Naive B cell (primary cell): ENCODE measurements around the gene SPATA7. TPM values are rescaled to one million over a fixed set of nuclear protein-coding genes. Genes with fewer than 3 reads are reported as not detected.

ENCODE experiments used
- ATAC-seq, 2 donors: fragments of 150-1000 bp; cut with Tn5 transposase; 2 replicates each; pipeline ENCODE4 v1.10.0; 2021; ENCODE audit warnings: low read depth in 2 of 2, mild to moderate bottlenecking in 2 of 2, moderate library complexity in 2 of 2
- DNase-seq: peaks from one replicate; pipeline ENCODE4 v3.0.0; 2022
- H3K27ac Mint-ChIP-seq, 6 donors: one replicate each; pipeline ENCODE4 v1.8.0; 2020 to 2022; ENCODE audit warnings: mild to moderate bottlenecking in 6 of 6, mixed read lengths in 6 of 6, moderate library complexity in 5 of 6, inconsistent platforms in 2 of 6
- H3K27me3 Mint-ChIP-seq, 3 donors: one replicate each; pipeline ENCODE4 v1.8.0; 2021 to 2022; ENCODE audit warnings: mixed read lengths in 3 of 3, mild to moderate bottlenecking in 1 of 3
- H3K36me3 Mint-ChIP-seq, 2 donors: one replicate each; pipeline ENCODE4 v1.8.0; 2020 to 2022; ENCODE audit warnings: mixed read lengths in 2 of 2, inconsistent platforms in 1 of 2, mild to moderate bottlenecking in 1 of 2
- H3K4me1 Mint-ChIP-seq, 3 donors: one replicate each; pipeline ENCODE4 v1.8.0; 2020 to 2022; ENCODE audit warnings: mixed read lengths in 3 of 3, inconsistent platforms in 1 of 3, mild to moderate bottlenecking in 1 of 3, moderate library complexity in 1 of 3
- H3K4me3 Mint-ChIP-seq, 8 donors: one replicate each; pipeline ENCODE4 v1.8.0; 2020 to 2022; ENCODE audit warnings: mild to moderate bottlenecking in 8 of 8, mixed read lengths in 8 of 8, moderate library complexity in 8 of 8, inconsistent platforms in 2 of 8
- H3K9me3 Mint-ChIP-seq, 7 donors: one replicate each; pipeline ENCODE4 v1.8.0; 2020 to 2022; ENCODE audit warnings: mixed read lengths in 7 of 7, mild to moderate bottlenecking in 5 of 7, inconsistent platforms in 2 of 7, moderate library complexity in 1 of 7
- polyA plus RNA-seq, 6 donors: library from polyadenylated mRNA; unstranded; fragments of 300-500 nt; fragmentation: Illumina TruSeq; gene quantifications; one replicate each; pipeline ENCODE4 v1.2.3, GENCODE V29; 2021; ENCODE audit warnings: low read depth in 6 of 6

Gene SPATA7
- polyA plus RNA-seq, 6 donors from 2014 or later = 1.8 to 3.6 (median 2.2) TPM

DNA sequence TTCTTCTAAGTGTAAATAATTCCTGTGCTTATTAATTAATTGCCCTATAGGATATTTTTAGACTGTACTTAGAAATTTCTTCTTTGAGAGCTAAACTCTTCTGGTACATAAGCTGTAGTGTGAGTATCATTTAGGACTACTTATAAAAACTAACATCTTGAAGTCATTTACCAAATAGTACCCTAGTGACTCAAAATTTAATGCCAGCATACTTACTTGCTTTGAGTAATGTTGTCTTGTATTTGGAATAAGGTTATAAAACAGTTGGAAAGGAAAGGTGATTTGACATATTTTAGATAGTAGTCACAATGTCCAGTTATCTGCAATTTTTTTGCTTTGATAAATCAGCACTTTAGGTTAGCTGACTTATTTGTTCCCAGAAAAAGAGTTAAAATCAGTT lies 39.1 kb downstream of the SPATA7 start:
- H3K9me3 Mint-ChIP-seq = no peaks in the 10 kb centered on the region
- H3K4me1 Mint-ChIP-seq = no peaks in the 10 kb centered on the region
- H3K27ac Mint-ChIP-seq = no peak overlapping the region
- no peak for DNase-seq
- no peak overlapping the region for H3K4me3 Mint-ChIP-seq
- H3K36me3 Mint-ChIP-seq = no peaks in the 10 kb centered on the region
- H3K27me3 Mint-ChIP-seq = no peaks in the 10 kb centered on the region
- no peak for ATAC-seq

DNA sequence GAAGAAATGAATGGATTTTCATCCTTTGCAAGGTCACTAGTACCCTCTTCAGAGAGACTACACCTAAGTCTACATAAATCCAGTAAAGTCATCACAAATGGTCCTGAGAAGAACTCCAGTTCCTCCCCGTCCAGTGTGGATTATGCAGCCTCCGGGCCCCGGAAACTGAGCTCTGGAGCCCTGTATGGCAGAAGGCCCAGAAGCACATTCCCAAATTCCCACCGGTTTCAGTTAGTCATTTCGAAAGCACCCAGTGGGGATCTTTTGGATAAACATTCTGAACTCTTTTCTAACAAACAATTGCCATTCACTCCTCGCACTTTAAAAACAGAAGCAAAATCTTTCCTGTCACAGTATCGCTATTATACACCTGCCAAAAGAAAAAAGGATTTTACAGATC lies 40.8 kb downstream of the SPATA7 start:
- H3K9me3 Mint-ChIP-seq = no peaks in the 10 kb centered on the region
- H3K4me1 Mint-ChIP-seq = no peaks in the 10 kb centered on the region
- no peak overlapping the region for H3K27ac Mint-ChIP-seq
- no peaks in the 10 kb centered on the region for H3K36me3 Mint-ChIP-seq
- no peak for DNase-seq
- no peak for ATAC-seq
- H3K27me3 Mint-ChIP-seq = no peaks in the 10 kb centered on the region
- no peak overlapping the region for H3K4me3 Mint-ChIP-seq

DNA sequence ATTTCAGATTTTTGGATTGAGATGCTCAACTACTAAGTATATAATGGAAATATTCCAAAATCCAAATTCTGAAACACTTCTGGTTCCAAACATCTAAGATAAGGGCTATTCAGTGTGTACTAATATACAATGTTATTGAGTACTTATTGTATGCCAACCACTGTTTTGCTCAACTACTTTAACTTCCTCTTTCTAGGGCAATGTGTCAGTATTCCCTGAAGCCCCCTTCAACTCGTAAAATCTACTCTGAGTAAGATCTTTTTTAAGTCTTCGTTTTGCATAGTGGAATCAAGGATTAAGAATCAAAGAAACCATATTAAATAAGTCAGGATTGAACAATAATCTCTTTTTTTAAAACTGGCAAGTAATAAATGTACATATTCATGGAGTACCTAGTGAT lies 45.5 kb downstream of the SPATA7 start:
- Mint-ChIP-seq H3K27me3 (no peaks in the 10 kb centered on the region), H3K27ac (no peak overlapping the region), H3K9me3 (no peaks in the 10 kb centered on the region), H3K4me3 (no peak overlapping the region), H3K36me3 (no peaks in the 10 kb centered on the region), H3K4me1 (no peaks in the 10 kb centered on the region)
- ATAC-seq (no peak), DNase-seq (no peak)

DNA sequence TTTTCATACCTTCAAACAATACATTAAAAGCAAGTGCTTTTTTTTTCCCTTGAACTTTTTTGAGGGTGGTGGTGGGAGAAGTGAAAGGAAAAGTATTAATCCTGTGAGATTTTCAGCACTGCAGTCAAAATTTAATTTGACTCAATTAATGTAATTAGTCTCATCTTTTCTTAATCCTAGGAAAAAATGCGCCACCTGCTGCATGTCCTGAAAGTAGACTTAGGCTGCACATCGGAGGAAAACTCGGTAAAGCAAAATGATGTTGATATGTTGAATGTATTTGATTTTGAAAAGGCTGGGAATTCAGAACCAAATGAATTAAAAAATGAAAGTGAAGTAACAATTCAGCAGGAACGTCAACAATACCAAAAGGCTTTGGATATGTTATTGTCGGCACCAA lies 52.2 kb downstream of the SPATA7 start:
- Mint-ChIP-seq H3K4me1 (no peaks in the 10 kb centered on the region), H3K27ac (peak overlapping the region in 1 of 6 donors; percentile 8)

DNA sequence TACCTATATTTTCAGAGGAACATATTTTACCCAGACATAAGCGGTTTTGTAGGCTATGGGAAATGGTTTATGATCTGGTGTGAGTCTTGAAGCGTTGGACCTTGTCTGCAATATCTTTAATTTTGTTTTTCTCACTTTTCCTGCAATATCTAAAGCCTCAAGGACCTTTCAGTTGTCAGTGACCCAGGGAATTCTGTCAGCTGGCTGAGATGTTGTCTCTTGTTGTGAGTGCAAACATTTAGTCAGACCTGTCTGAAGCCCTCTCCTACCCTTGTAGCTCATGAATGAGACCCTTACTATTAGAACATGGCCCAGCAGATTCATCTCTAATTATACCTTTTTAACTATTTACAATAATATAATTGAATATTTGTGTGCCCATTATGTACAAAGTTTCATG lies 53.6 kb downstream of the SPATA7 start:
- no peak for ATAC-seq
- Mint-ChIP-seq H3K4me1 (no peaks in the 10 kb centered on the region), H3K9me3 (peaks cover 0 to 2% (median 0%) of the 10 kb centered on the region in 7 donors), H3K27me3 (no peaks in the 10 kb centered on the region), H3K4me3 (no peak overlapping the region), H3K36me3 (no peaks in the 10 kb centered on the region), H3K27ac (no peak overlapping the region)
- no peak for DNase-seq

More for the DNA sequence above, 52.2 kb downstream of the SPATA7 start:
- ATAC-seq = no peak
- Mint-ChIP-seq H3K9me3 (peaks cover 0 to 2% (median 0%) of the 10 kb centered on the region in 7 donors), H3K27me3 (no peaks in the 10 kb centered on the region), H3K36me3 (no peaks in the 10 kb centered on the region), H3K4me3 (no peak overlapping the region)
- no peak for DNase-seq

DNA sequence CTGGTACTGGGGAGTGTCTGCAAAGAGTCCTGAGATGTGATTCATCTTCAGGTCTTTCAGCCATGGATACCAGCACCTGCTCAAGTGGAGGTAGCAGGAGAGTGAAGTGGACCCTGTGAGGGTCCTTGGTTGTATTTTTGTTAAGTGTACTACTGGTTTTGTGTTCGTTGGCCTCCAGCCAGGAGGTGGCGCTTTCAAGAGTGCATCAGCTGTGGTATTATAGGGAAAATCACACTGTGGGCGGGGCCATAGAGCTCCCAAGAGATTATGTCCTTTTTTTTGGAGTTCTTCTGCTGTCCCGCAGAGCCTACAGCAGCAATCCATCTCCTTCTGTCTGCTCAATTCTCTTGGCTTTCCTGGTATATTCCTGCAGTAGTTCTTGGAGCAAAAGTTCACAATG lies 66.8 kb downstream of the SPATA7 start:
- Mint-ChIP-seq H3K9me3 (peaks cover 0 to 23% (median 7%) of the 10 kb centered on the region in 7 donors), H3K36me3 (peaks cover 9 to 14% of the 10 kb centered on the region in 2 donors), H3K4me3 (no peak overlapping the region), H3K27ac (no peak overlapping the region), H3K4me1 (no peaks in the 10 kb centered on the region), H3K27me3 (no peaks in the 10 kb centered on the region)
- DNase-seq (no peak), ATAC-seq (no peak)

DNA sequence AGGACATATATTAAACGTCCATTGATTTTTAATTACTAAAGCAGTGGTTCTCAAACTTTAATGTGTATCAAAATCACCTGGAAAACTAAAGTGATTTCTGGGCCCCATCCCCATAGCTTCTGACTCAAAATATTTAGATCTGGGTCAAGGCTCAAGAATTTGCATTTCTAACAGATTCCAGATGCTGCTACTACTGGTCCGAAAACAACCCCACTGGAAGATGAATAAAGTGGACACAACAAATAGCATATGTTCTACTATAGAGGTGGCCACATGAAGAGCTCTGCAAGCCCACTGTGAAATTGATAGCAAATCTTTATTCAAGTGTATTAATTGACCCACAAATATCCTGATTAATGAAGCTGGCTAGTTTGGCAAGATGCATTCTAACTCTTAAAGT lies 69.4 kb downstream of the SPATA7 start:
- no peaks in the 10 kb centered on the region for H3K27me3 Mint-ChIP-seq
- ATAC-seq = no peak
- H3K4me1 Mint-ChIP-seq = no peaks in the 10 kb centered on the region
- DNase-seq = no peak
- H3K27ac Mint-ChIP-seq = peak overlapping the region in 1 of 6 donors; percentile 34
- H3K4me3 Mint-ChIP-seq = no peak overlapping the region
- H3K9me3 Mint-ChIP-seq = peaks cover 0 to 19% (median 5%) of the 10 kb centered on the region in 7 donors
- peaks cover 7 to 23% of the 10 kb centered on the region in 2 donors for H3K36me3 Mint-ChIP-seq

DNA sequence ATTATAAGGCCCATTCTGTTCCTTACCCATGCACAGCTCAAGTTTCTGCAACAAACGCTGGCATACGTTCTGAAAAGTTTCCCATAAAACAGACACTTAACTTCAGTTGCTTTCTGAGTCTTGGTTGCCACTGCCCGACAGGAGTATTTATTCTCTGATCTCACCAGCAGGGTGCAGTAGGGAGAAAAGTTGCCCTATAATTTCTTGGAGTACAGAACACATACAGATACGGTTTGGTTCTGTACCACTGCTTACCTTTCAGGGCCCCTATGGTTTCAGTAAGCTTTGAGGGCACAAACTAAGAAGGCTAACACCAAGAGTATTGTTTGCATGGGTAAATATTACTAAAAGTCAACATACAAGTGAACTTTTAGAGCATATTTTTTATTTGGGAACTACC lies 77.9 kb downstream of the SPATA7 start:
- no peaks in the 10 kb centered on the region for H3K27me3 Mint-ChIP-seq
- ATAC-seq (no peak), DNase-seq (no peak)

DNA sequence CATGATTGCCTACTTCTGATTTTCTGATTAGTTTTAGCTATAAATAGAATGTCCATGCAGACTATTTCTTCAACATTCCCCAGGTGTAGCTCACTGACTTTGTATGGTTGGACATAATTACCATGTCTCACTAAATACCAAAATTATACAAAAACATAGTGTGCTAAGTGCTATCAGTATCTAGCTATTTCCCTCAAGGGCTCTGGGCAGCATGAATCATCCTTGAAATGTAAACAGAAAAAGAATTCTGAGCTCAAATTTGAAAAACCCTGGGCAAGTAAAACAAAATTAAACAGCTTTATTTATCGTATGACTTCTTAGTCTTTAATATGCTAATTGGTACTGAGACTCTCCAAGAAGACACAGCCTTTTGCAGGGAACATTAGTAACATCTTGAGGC lies 82.9 kb downstream of the SPATA7 start:
- Mint-ChIP-seq H3K4me3 (no peak overlapping the region), H3K36me3 (no peaks in the 10 kb centered on the region), H3K9me3 (no peaks in the 10 kb centered on the region), H3K27me3 (no peaks in the 10 kb centered on the region), H3K27ac (no peak overlapping the region), H3K4me1 (no peaks in the 10 kb centered on the region)
- DNase-seq = no peak
- no peak for ATAC-seq

More for the DNA sequence above, 77.9 kb downstream of the SPATA7 start:
- H3K4me1 Mint-ChIP-seq = no peaks in the 10 kb centered on the region
- H3K9me3 Mint-ChIP-seq = peaks cover 0 to 8% (median 4%) of the 10 kb centered on the region in 7 donors
- H3K27ac Mint-ChIP-seq = no peak overlapping the region
- no peak overlapping the region for H3K4me3 Mint-ChIP-seq
- H3K36me3 Mint-ChIP-seq = peaks cover 11 to 15% of the 10 kb centered on the region in 2 donors

DNA sequence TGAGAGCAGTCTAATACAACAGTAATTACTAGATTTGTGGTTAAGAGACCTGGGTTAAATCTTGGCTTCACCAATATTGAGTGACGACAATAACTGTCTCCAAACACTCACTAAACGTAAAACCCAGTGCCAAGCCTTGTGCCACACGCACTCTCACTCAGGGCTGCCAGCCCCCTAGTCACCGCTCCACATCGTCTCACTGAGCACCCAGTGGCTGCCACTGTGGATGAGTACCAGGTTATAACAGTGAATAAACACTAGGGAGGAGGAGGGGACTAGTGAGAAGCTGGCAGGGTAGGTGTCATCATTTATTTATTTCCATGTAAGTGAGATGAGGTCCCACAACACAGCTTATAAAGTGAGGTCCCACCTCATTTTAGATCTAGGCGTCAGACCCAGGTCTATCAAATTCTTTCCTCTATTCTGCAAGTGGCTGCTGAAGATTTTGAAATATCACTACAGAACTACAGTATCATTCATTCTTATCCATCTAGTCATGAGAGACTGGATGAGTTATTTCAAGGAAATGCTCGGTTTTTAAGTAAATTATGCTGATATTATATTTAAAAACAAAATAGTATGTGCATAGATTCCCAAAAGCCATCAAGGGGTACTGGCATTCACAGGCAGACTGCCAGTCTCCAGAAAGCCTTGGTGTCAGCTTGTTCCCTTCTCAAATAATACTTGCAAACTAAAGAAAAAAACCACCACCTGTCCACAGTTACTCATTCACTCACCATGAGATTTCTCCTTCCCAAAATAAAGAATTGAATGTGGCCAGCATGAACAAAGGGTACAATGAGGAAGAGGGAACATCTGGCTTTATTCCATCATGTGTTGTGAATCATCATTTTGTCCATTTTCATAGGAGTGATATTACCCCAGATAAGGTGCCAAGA lies 85.3 kb downstream of the SPATA7 start:
- no peak for DNase-seq
- Mint-ChIP-seq H3K27ac (no peak overlapping the region), H3K36me3 (no peaks in the 10 kb centered on the region), H3K4me3 (no peak overlapping the region), H3K9me3 (no peaks in the 10 kb centered on the region), H3K27me3 (no peaks in the 10 kb centered on the region), H3K4me1 (no peaks in the 10 kb centered on the region)
- no peak for ATAC-seq

DNA sequence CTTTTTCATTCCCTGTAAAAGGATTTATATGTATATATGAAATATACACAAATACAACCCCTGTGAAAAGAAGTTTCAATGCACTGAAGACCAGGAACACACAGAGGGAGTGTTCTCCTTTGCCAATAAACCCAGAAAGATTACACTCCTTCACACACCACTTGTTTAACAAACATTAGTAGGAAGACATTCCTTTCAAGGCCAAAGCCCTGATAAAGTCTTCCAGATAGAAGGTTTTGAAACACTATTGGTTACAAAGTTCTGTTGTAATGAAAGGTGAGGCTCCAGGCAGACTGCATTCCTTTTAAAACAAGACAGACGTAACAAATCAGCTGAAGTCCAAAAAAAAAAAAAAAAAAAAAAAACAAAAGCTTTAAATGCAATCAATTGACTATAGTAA lies 88.3 kb downstream of the SPATA7 start:
- Mint-ChIP-seq H3K9me3 (no peaks in the 10 kb centered on the region), H3K27ac (no peak overlapping the region), H3K4me3 (no peak overlapping the region), H3K4me1 (no peaks in the 10 kb centered on the region), H3K27me3 (no peaks in the 10 kb centered on the region), H3K36me3 (no peaks in the 10 kb centered on the region)
- ATAC-seq = no peak
- DNase-seq = no peak

DNA sequence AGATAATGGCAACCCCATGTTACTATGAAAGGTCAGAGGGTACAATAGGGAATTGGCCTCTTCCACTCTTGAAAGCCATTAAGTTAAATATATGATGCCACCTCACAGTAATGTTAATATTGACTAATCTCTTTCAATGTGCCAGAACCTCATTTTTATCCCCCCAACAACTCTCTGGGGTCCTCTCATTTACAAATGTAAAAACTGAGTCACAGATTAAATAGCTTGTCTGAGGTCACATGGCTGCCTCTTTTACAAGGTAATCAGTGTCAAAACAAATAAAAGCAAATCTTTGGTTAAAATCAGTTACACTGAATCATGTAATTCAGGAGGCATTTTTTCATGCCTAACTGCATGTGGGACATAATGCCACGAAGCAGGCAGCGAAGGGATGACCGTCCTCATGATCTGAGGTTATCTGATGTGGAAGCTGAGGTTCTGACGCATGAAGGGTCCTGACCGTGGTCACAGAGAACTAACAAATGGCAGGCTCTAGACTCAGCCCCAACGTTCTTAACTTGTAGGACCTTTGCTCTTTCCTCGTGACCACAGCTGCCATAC lies 90.8 kb downstream of the SPATA7 start:
- no peaks in the 10 kb centered on the region for H3K36me3 Mint-ChIP-seq
- peaks cover 0 to 4% (median 0%) of the 10 kb centered on the region in 3 donors for H3K27me3 Mint-ChIP-seq
- no peak for ATAC-seq
- DNase-seq = no peak
- no peak overlapping the region for H3K27ac Mint-ChIP-seq
- no peaks in the 10 kb centered on the region for H3K4me1 Mint-ChIP-seq
- H3K4me3 Mint-ChIP-seq = no peak overlapping the region
- H3K9me3 Mint-ChIP-seq = peaks cover 0 to 2% (median 0%) of the 10 kb centered on the region in 7 donors

DNA sequence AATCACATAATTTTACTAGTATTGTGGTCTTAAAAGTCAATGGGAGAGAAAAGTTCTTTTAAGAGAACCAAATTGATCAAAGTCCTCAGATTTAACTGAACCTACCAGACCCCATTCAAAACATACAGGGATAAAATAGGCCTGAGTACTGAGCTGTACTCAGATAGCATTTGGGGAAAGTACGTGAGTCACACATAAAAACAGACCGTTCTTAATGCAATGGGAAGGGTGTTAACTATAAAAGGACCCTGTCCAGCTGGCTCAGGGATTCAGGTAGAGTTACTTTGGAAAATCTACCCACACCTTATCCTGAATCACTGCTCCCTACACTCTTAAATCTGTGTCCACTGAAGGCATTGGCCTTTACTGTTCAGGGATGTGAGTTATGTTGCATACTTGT lies 91.4 kb downstream of the SPATA7 start:
- no peak overlapping the region for H3K27ac Mint-ChIP-seq

More for the DNA sequence above, 91.4 kb downstream of the SPATA7 start:
- Mint-ChIP-seq H3K27me3 (peaks cover 0 to 9% (median 0%) of the 10 kb centered on the region in 3 donors), H3K4me1 (no peaks in the 10 kb centered on the region), H3K4me3 (no peak overlapping the region), H3K36me3 (no peaks in the 10 kb centered on the region), H3K9me3 (peaks cover 0 to 2% (median 0%) of the 10 kb centered on the region in 7 donors)
- DNase-seq (no peak), ATAC-seq (no peak)
